K562 (cell line): ENCODE data around the gene AVPI1. TPM values are rescaled to one million over a fixed set of nuclear protein-coding genes. Genes with fewer than 3 reads are reported as not detected.

Experiments used
- EP400 ChIP-seq: fragments of 450-650 bp; IDR thresholded peaks from 2 replicates; pipeline ENCODE4 v1.6.1; 2017; ENCODE audit warnings: antibody characterized with exemption, mild to moderate bottlenecking, moderate library complexity
- HSF4 ChIP-seq: fragments of 250-450 bp; sonication (Bioruptor Pico); IDR thresholded peaks from 2 replicates; pipeline ENCODE4 v2.1.2; 2022; ENCODE audit warnings: mild to moderate bottlenecking, moderate library complexity, borderline replicate concordance
- NR2C1 ChIP-seq, 2 experiments: fragments of 450-650 bp; IDR thresholded peaks; 2 replicates each; pipeline ENCODE4 v1.6.1; 2017; ENCODE audit warnings: mild to moderate bottlenecking in 2 of 2, antibody characterized with exemption in 1 of 2, inconsistent platforms in 1 of 2, missing compliant biosample characterization in 1 of 2, missing genetic modification characterization in 1 of 2
- NRF1 ChIP-seq, 2 experiments: fragments of 450-650 bp; IDR thresholded peaks in 1 of 2; conservative IDR thresholded peaks in 1 of 2; 2 replicates each; pipeline ENCODE4 v1.6.1; 2014; ENCODE audit warnings: mild to moderate bottlenecking in 2 of 2
- POLR3A ChIP-seq: IDR thresholded peaks from 2 replicates; pipeline ENCODE4 v1.6.1; 2011; ENCODE audit warnings: borderline replicate concordance, mild to moderate bottlenecking, moderate library complexity; ENCODE audit not compliant: insufficient read length, insufficient read depth; ENCODE audit errors: extremely low read depth
- RBM34 ChIP-seq: fragments of 200-400 bp; formaldehyde crosslinking; IDR thresholded peaks from 2 replicates; pipeline ENCODE4 v1.6.1; 2018; ENCODE audit warnings: low read length, borderline replicate concordance; ENCODE audit not compliant: insufficient read depth
- TEAD4 ChIP-seq, 2 experiments: sonication (generic) in 1 of 2; formaldehyde crosslinking in 1 of 2; IDR thresholded peaks; 2 replicates each; pipeline versions ENCODE4 v1.6.1 to v1.8.0; 2012 to 2022; ENCODE audit warnings: borderline replicate concordance in 1 of 2, inconsistent platforms in 1 of 2, low read length in 1 of 2, mild to moderate bottlenecking in 1 of 2, missing genetic modification reagents in 1 of 2
- USF2 ChIP-seq: sonication (generic); formaldehyde crosslinking; IDR thresholded peaks from 2 replicates; pipeline ENCODE4 v1.5.0; 2020; ENCODE audit warnings: missing genetic modification reagents
- ZNF197 ChIP-seq: fragments of 200-800 bp; sonication (Bioruptor generic); IDR thresholded peaks from 2 replicates; pipeline ENCODE4 v1.6.1; 2016; ENCODE audit warnings: low read depth, missing genetic modification characterization, missing compliant biosample characterization
- ZNF668 ChIP-seq: fragments of 250-450 bp; sonication (Bioruptor Pico); IDR thresholded peaks from 2 replicates; pipeline ENCODE4 v1.8.0; 2022; ENCODE audit warnings: mild to moderate bottlenecking, inconsistent platforms
- ZNF76 ChIP-seq: fragments of 250-450 bp; sonication (Bioruptor Pico); IDR thresholded peaks from 2 replicates; pipeline ENCODE4 v1.4.0; 2020; ENCODE audit warnings: mild to moderate bottlenecking, moderate library complexity, borderline replicate concordance
- polyA plus RNA-seq, 8 experiments: library from polyadenylated mRNA; depleted of rRNA in 4 of 8; stranded (reverse) in 5 of 8; unstranded in 3 of 8; fragments of >200 nt; fragmentation: Nextera tagmentation in 2 of 8; fragmentation: Illumina TruSeq in 1 of 8; extraction: Ambion mirVana in 2 of 8; extraction: Trizol in 1 of 8; gene quantifications; 2 replicates each; pipeline versions ENCODE4 v1.2.1 to v1.2.3, GENCODE V29; 2011 to 2014; ENCODE audit warnings: inconsistent platforms in 1 of 8, missing spikeins in 1 of 8
- total RNA-seq, 7 experiments: library from RNA; depleted of rRNA in 6 of 7; stranded (reverse); fragments of >200 nt in 6 of 7; fragmentation: Illumina TruSeq in 2 of 7; extraction: Trizol in 2 of 7; gene quantifications; 2 replicates each; pipeline versions ENCODE4 v1.2.1 to v1.2.3, GENCODE V29; 2011 to 2021; ENCODE audit warnings: low replicate concordance in 1 of 7
- TF ChIP-seq, protein P1 (sequence below): fragments of 250-450 bp; sonication (Bioruptor Pico); IDR thresholded peaks from 2 replicates; pipeline ENCODE4 v1.5.0; 2020; ENCODE audit warnings: mild to moderate bottlenecking
- TF ChIP-seq, protein P2 (sequence below): sonication (generic); formaldehyde crosslinking; IDR thresholded peaks from 2 replicates; pipeline ENCODE4 v1.9.0; 2022; ENCODE audit warnings: mild to moderate bottlenecking, missing genetic modification reagents
- TF ChIP-seq, protein P3 (sequence below): sonication (generic); formaldehyde crosslinking; IDR thresholded peaks from 2 replicates; pipeline ENCODE4 v1.8.1; 2023; ENCODE audit warnings: mild to moderate bottlenecking, missing genetic modification reagents
- TF ChIP-seq, protein P4 (sequence below): IDR thresholded peaks from 2 replicates; pipeline ENCODE4 v1.6.1; 2016; ENCODE audit warnings: missing genetic modification characterization, missing compliant biosample characterization
- TF ChIP-seq, protein P5 (sequence below), 2 experiments: fragments of 450-650 bp in 1 of 2; sonication (generic) in 1 of 2; formaldehyde crosslinking; conservative IDR thresholded peaks; 2 replicates each; pipeline versions ENCODE4 v1.4.0 to v1.8.1; 2020 to 2022; ENCODE audit warnings: mild to moderate bottlenecking in 1 of 2, missing genetic modification reagents in 1 of 2

Gene AVPI1
- total and polyA plus RNA-seq, 9 of the 15 experiments (the other 6 are each of a cell fraction or from before 2014, with no cell fraction given), result 0.90 to 10.4 (median 7.4) TPM

GRCh38 chr10:97648562-97649404 lies 38.3 kb downstream of the AVPI1 start (continued):
- TF ChIP-seq, protein P1, sequence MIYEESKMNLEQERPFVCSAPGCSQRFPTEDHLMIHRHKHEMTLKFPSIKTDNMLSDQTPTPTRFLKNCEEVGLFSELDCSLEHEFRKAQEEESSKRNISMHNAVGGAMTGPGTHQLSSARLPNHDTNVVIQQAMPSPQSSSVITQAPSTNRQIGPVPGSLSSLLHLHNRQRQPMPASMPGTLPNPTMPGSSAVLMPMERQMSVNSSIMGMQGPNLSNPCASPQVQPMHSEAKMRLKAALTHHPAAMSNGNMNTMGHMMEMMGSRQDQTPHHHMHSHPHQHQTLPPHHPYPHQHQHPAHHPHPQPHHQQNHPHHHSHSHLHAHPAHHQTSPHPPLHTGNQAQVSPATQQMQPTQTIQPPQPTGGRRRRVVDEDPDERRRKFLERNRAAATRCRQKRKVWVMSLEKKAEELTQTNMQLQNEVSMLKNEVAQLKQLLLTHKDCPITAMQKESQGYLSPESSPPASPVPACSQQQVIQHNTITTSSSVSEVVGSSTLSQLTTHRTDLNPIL (CRISPR knock-in tag), result no peak
- TF ChIP-seq, protein P2, sequence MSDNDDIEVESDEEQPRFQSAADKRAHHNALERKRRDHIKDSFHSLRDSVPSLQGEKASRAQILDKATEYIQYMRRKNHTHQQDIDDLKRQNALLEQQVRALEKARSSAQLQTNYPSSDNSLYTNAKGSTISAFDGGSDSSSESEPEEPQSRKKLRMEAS (CRISPR knock-in tag), result no peak
- no peak for TF ChIP-seq ZNF76 (CRISPR knock-in tag)
- TF ChIP-seq POLR3A, result no peak
- TF ChIP-seq, protein P3, sequence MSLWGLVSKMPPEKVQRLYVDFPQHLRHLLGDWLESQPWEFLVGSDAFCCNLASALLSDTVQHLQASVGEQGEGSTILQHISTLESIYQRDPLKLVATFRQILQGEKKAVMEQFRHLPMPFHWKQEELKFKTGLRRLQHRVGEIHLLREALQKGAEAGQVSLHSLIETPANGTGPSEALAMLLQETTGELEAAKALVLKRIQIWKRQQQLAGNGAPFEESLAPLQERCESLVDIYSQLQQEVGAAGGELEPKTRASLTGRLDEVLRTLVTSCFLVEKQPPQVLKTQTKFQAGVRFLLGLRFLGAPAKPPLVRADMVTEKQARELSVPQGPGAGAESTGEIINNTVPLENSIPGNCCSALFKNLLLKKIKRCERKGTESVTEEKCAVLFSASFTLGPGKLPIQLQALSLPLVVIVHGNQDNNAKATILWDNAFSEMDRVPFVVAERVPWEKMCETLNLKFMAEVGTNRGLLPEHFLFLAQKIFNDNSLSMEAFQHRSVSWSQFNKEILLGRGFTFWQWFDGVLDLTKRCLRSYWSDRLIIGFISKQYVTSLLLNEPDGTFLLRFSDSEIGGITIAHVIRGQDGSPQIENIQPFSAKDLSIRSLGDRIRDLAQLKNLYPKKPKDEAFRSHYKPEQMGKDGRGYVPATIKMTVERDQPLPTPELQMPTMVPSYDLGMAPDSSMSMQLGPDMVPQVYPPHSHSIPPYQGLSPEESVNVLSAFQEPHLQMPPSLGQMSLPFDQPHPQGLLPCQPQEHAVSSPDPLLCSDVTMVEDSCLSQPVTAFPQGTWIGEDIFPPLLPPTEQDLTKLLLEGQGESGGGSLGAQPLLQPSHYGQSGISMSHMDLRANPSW, result no peak
- TF ChIP-seq ZNF197 (CRISPR knock-in tag), result no peak
- TF ChIP-seq, protein P4, sequence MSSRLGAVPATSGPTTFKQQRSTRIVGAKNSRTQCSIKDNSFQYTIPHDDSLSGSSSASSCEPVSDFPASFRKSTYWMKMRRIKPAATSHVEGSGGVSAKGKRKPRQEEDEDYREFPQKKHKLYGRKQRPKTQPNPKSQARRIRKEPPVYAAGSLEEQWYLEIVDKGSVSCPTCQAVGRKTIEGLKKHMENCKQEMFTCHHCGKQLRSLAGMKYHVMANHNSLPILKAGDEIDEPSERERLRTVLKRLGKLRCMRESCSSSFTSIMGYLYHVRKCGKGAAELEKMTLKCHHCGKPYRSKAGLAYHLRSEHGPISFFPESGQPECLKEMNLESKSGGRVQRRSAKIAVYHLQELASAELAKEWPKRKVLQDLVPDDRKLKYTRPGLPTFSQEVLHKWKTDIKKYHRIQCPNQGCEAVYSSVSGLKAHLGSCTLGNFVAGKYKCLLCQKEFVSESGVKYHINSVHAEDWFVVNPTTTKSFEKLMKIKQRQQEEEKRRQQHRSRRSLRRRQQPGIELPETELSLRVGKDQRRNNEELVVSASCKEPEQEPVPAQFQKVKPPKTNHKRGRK (tag), result no peak
- TF ChIP-seq USF2 (CRISPR knock-in tag), result no peak
- TF ChIP-seq HSF4 (CRISPR knock-in tag), result no peak
- TF ChIP-seq RBM34, result no peak
- TF ChIP-seq EP400, result peak; percentile 28; the same call in 1 of the 2 replicates
- no peak for TF ChIP-seq ZNF668 (CRISPR knock-in tag)
- peak; percentile 63 for TF ChIP-seq TEAD4 (IDR thresholded peaks at IDR 0.05; ENCODE audit: low read length)
- no peak for TF ChIP-seq TEAD4 (CRISPR knock-in tag; IDR thresholded peaks at IDR 0.05; ENCODE audit: borderline replicate concordance)
- TF ChIP-seq NRF1 (conservative IDR thresholded peaks at IDR 0.05 in 1 of 2, IDR thresholded peaks at IDR 0.05 in 1 of 2), result no peak
- 0 out of 2 replicates have a peak, but pooled peaks have one; percentile 20 for TF ChIP-seq NR2C1 (IDR thresholded peaks at IDR 0.05)
- peak; percentile 49; the same call in 1 of the 2 replicates for TF ChIP-seq NR2C1 (tag; IDR thresholded peaks at IDR 0.05)
- TF ChIP-seq, protein P5, sequence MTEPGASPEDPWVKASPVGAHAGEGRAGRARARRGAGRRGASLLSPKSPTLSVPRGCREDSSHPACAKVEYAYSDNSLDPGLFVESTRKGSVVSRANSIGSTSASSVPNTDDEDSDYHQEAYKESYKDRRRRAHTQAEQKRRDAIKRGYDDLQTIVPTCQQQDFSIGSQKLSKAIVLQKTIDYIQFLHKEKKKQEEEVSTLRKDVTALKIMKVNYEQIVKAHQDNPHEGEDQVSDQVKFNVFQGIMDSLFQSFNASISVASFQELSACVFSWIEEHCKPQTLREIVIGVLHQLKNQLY (CRISPR knock-in tag; conservative IDR thresholded peaks at IDR 0.05), result no peak
